KMS-11 (cell line): ENCODE data around the gene STAC3.
A peak's percentile ranks its signal among the peaks of the same experiment; 100 is the strongest.

Experiments
- H2AFZ ChIP-seq: fragments of 200-600 bp; sonication (generic); 2 replicates; pipeline ENCODE4 v1.6.1; 2016; ENCODE audit warnings: antibody characterized with exemption, mixed run types, low read depth
- H3K27ac ChIP-seq: fragments of 200-600 bp; sonication (generic); 2 replicates; pipeline ENCODE4 v1.6.1; 2016; ENCODE audit warnings: mild to moderate bottlenecking, mixed run types
- H3K27me3 ChIP-seq: fragments of 200-600 bp; sonication (generic); 2 replicates; pipeline ENCODE4 v1.6.1; 2017; ENCODE audit warnings: mild to moderate bottlenecking, low read depth, mixed run types, moderate library complexity; ENCODE audit not compliant: insufficient read depth
- H3K36me3 ChIP-seq: fragments of 200-600 bp; sonication (generic); 2 replicates; pipeline ENCODE4 v1.6.1; 2017; ENCODE audit warnings: mild to moderate bottlenecking, mixed run types; ENCODE audit not compliant: insufficient read depth
- H3K4me1 ChIP-seq: fragments of 200-600 bp; sonication (generic); 2 replicates; pipeline ENCODE4 v1.6.1; 2016; ENCODE audit warnings: mild to moderate bottlenecking, low read depth, mixed run types; ENCODE audit not compliant: poor library complexity, severe bottlenecking
- H3K4me2 ChIP-seq: fragments of 200-600 bp; sonication (generic); 2 replicates; pipeline ENCODE4 v1.7.0; 2016; ENCODE audit warnings: mild to moderate bottlenecking, mixed run types
- H3K4me3 ChIP-seq: fragments of 200-600 bp; sonication (generic); IDR thresholded peaks from 2 replicates; pipeline ENCODE4 v1.6.1; 2017; ENCODE audit warnings: low read depth, low read length, mixed read lengths; ENCODE audit not compliant: insufficient read depth
- H3K79me2 ChIP-seq: fragments of 200-600 bp; sonication (generic); 2 replicates; pipeline ENCODE4 v1.6.1; 2016; ENCODE audit warnings: low read depth, mixed run types; ENCODE audit not compliant: insufficient read depth
- H3K9ac ChIP-seq: fragments of 200-600 bp; sonication (generic); 2 replicates; pipeline ENCODE4 v1.6.1; 2016; ENCODE audit warnings: mild to moderate bottlenecking, mixed run types
- H4K20me1 ChIP-seq: fragments of 200-600 bp; sonication (generic); 2 replicates; pipeline ENCODE4 v1.6.1; 2016; ENCODE audit warnings: mild to moderate bottlenecking, mixed run types; ENCODE audit not compliant: insufficient read depth
- CTCF ChIP-seq: fragments of 200-600 bp; sonication (generic); conservative IDR thresholded peaks from 2 replicates; pipeline ENCODE4 v1.6.1; 2017; ENCODE audit warnings: low read depth, mild to moderate bottlenecking, antibody characterized with exemption, low read length, moderate library complexity, mixed read lengths

Gene STAC3

GRCh38 chr12:57248934-57249742, 1.8 kb downstream of the STAC3 start:
- no peaks in the 10 kb centered on the region for H4K20me1 ChIP-seq
- TF ChIP-seq CTCF, result no peak
- H2AFZ ChIP-seq, result no peak overlapping the region
- no peak overlapping the region for H3K4me3 ChIP-seq
- no peak overlapping the region for H3K4me2 ChIP-seq
- no peaks in the 10 kb centered on the region for H3K4me1 ChIP-seq
- no peak overlapping the region for H3K27ac ChIP-seq
- H3K27me3 ChIP-seq, result peaks cover 10% of the 10 kb centered on the region
- H3K36me3 ChIP-seq, result no peaks in the 10 kb centered on the region
- H3K9ac ChIP-seq, result no peak overlapping the region
- no peaks in the 10 kb centered on the region for H3K79me2 ChIP-seq

- Histone ChIP-seq H3K36me3 (no peaks in the 10 kb centered on the region), H3K27ac (no peak overlapping the region), H2AFZ (no peak overlapping the region), H4K20me1 (no peaks in the 10 kb centered on the region), H3K4me1 (peaks cover 14% of the 10 kb centered on the region), H3K79me2 (no peaks in the 10 kb centered on the region), H3K9ac (no peak overlapping the region), H3K4me3 (no peak overlapping the region), H3K4me2 (no peak overlapping the region), H3K27me3 (peaks cover 23% of the 10 kb centered on the region)
- no peak for TF ChIP-seq CTCF
Measured at GRCh38 chr12:57247041-57247440, 3.9 kb downstream of the STAC3 start.

DNA sequence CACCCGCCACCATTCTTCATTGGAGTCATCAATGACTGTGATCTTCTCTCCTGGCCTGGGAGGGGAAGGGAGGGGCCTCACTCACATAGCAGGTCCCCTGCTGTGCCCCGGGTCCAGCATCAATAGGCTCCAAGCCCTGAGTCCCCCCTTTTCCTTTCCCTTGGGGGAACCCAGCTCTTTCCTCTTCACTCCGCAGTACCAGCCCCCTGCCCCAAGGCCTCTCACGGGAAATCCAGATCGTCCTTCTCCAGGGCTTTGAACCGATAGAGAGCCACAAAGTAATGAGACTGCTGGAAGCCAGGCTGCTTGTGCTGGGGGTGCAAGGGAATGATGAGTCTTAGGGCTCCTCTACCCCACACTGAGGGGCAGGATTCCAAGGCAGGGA, 6.7 kb downstream of the STAC3 start:
- no peak for TF ChIP-seq CTCF
- Histone ChIP-seq H3K27ac (no peak overlapping the region), H3K9ac (no peak overlapping the region), H3K36me3 (no peaks in the 10 kb centered on the region), H3K4me2 (no peak overlapping the region; the same call in 1 of the 2 replicates), H2AFZ (no peak overlapping the region), H3K4me3 (no peak overlapping the region), H3K79me2 (no peaks in the 10 kb centered on the region), H3K27me3 (peaks cover 49% of the 10 kb centered on the region), H3K4me1 (peaks cover 36% of the 10 kb centered on the region), H4K20me1 (no peaks in the 10 kb centered on the region)

DNA sequence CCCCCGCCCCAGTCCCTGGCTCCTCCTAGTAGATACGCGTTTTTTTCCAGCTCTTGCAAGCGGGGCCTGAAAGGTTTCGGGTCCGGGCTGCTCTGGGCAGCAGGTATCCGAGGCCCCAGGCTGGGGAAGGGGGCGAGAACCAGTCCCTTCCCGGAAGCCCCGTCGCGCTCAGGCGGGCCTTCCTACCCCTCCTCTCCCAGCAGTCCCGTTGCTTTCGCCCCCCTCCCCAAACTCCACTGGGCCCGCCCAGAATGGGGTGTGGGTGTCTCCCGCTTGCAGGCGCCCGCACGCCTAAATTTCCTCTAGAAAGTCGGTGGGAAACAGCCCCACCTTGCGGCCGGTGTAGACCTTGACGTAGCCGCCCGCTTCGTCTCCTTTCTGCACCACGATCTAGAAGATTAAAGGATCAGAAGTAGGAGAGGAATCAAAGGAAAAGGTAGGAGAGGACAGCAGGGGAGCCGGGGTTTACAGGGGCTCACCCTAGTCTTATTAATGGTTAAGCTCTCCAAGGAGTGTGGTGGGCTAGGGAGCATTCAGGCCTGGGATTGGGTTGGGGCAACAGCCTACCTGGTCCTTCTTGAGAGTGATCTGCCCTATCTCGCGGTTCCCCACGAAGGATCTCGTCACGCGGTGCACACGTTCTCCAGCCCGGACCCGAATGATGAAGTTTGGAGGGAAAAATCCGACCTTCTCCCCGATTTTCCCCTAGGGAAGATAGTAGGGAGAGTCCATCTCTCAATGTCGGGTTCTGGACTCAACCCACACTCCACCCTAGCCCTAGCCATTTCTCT, 7.3 kb downstream of the STAC3 start:
- Histone ChIP-seq H3K27ac (no peak overlapping the region), H3K27me3 (peaks cover 52% of the 10 kb centered on the region), H2AFZ (peak overlapping the region; percentile 81)

More for the DNA sequence above, 7.3 kb downstream of the STAC3 start:
- Histone ChIP-seq H3K4me3 (peak overlapping the region; percentile 19), H3K4me1 (peaks cover 40% of the 10 kb centered on the region), H3K36me3 (no peaks in the 10 kb centered on the region), H3K9ac (peak overlapping the region; percentile 7; the same call in 1 of the 2 replicates), H3K79me2 (no peaks in the 10 kb centered on the region), H4K20me1 (no peaks in the 10 kb centered on the region), H3K4me2 (peak overlapping the region; percentile 100)
- TF ChIP-seq CTCF, result peak; percentile 83
